HG02973 (cell line): Measurements from ENCODE around the gene CALML4.

Experiments
- ATAC-seq: cut with Tn5 transposase; IDR thresholded peaks from one replicate; pipeline ENCODE4 v1.9.1; 2021; ENCODE audit warnings: moderate library complexity; ENCODE audit not compliant: unreplicated experiment

The CALML4 gene

GRCh38 chr15:68151277-68151676 is 53.9 kb downstream of the CALML4 start:
- ATAC-seq, result no peak

- no peak for ATAC-seq
These were observed 54.9 kb downstream of the CALML4 start for GRCh38 chr15:68150187-68150586.

- ATAC-seq, result no peak
These were observed 56.1 kb downstream of the CALML4 start for GRCh38 chr15:68149059-68149458.

GRCh38 chr15:68148039-68148438 is 57.1 kb downstream of the CALML4 start:
- no peak for ATAC-seq

- no peak for ATAC-seq
These were observed 59.4 kb downstream of the CALML4 start for GRCh38 chr15:68145706-68146105.

GRCh38 chr15:68143785-68144184 is 61.3 kb downstream of the CALML4 start:
- no peak for ATAC-seq

GRCh38 chr15:68143129-68143528 is 62.0 kb downstream of the CALML4 start:
- no peak for ATAC-seq
